HG02943 (cell line): Measurements from ENCODE around the gene PFDN1.

Experiments
- ATAC-seq: cut with Tn5 transposase; IDR thresholded peaks from one replicate; pipeline ENCODE4 v1.9.1; 2021; ENCODE audit warnings: mild to moderate bottlenecking, low read depth, moderate library complexity; ENCODE audit not compliant: unreplicated experiment

Gene PFDN1

GRCh38 chr5:140329739-140330481 lies 27.0 kb upstream of the PFDN1 start:
- ATAC-seq, result no peak

DNA sequence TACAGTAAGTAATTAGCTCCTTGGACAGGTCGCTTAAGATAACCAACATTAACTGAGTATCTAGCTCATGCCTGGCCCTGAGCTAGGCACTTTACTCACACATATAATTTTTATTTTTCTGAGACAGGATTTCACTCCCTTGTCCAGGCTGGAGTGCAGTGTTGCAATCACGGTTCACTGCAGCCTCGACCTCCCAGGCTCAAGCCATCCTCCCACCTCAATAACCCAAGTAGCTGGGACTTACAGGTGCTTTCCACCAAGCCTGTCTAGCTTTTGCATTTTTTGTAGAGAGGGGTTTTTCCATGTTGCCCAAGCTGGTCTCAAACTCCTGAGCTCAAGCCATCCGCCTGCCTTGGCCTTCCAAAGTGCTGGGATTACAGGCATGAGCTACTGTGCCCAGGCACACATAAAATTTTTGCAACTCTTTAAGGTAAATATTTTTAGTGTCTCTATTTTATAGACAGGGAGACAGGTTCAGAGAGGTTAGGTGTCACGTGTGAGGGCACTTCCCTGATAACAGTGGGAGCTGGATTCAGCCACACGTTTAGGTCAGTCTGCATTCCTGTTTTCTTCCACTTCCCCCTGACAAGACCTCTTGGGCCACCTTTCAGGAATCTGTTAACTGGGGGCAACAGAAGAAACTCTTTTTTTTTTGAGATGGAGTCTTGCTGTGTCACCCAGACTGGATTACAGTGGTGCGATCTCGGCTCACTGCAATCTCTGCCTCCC lies 25.3 kb upstream of the PFDN1 start:
- no peak for ATAC-seq

DNA sequence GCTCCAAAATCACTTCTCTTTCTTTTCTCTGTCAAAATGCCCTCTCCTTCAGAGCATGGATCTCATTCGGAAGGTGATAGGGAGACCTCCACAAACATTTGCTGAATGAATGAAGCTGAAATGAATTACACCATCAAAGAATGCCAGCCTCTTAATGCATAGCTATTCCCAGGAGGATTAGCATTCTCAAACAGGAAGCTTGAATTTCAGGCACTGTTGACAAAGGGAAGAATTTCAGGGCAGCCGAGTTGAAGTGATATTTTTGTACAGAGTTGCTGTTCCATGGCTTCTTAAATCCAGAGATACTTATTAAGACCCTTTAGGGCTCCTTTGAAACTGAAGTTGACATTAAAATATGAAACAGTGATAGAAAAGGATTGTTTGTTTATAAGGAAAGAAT lies 24.7 kb upstream of the PFDN1 start:
- no peak for ATAC-seq

- no peak for ATAC-seq
Observed at GRCh38 chr5:140325486-140325885, 22.6 kb upstream of the PFDN1 start.

DNA sequence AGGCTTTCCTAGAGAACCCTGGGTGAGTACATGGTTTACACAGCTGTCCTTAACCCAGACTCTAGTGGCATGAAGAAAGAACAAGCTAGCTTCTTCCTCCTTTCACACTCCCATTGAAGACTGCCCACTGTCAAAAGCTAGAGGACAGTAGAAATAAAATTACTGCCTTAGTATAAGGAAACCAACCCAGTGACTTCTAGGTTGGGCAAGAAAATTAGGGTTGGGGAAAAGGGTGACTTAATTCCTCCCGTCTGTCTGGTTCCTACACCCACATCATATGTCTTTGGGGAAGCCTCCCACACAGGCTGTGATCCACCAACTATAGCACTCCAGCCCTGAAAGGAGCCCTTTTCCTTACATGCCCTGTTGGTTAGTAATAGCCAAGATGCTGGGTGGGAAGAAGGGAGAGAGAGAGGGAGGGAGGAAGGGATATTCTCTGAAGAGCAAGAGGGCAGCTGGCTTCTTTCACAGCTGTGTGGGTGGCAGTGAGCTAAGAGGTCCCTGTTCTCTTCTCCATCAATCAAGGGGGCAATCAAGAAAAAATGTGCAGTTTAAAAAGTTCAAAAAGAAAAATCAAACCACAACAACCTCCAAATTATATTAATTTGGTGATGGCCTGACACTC lies 21.8 kb upstream of the PFDN1 start:
- no peak for ATAC-seq

DNA sequence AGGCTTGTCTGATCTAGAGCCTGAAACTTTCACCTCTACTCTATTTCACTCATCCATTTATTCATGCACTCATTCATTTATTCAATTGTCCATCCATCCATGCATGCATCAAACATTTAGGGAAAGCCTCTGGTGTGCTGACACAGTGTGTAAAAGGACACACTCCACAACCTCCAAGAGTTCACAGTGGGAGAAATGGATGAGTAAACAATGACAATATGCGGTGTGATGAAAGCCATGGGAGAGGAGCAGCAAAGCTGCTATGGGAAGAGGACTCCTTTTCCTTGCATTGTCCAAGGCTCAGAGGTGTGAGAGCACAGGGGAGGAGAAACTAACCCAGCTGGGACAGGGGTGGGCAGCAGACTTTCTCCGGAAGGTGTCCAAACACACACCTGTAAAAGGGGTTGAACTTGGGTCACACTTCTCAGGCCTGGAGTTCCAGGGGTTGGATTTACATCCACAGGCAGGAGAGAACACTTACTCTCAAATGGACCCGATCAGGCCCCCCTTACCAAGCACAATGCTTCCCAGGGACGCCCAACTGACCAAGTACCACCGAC lies 21.2 kb upstream of the PFDN1 start:
- ATAC-seq, result no peak

DNA sequence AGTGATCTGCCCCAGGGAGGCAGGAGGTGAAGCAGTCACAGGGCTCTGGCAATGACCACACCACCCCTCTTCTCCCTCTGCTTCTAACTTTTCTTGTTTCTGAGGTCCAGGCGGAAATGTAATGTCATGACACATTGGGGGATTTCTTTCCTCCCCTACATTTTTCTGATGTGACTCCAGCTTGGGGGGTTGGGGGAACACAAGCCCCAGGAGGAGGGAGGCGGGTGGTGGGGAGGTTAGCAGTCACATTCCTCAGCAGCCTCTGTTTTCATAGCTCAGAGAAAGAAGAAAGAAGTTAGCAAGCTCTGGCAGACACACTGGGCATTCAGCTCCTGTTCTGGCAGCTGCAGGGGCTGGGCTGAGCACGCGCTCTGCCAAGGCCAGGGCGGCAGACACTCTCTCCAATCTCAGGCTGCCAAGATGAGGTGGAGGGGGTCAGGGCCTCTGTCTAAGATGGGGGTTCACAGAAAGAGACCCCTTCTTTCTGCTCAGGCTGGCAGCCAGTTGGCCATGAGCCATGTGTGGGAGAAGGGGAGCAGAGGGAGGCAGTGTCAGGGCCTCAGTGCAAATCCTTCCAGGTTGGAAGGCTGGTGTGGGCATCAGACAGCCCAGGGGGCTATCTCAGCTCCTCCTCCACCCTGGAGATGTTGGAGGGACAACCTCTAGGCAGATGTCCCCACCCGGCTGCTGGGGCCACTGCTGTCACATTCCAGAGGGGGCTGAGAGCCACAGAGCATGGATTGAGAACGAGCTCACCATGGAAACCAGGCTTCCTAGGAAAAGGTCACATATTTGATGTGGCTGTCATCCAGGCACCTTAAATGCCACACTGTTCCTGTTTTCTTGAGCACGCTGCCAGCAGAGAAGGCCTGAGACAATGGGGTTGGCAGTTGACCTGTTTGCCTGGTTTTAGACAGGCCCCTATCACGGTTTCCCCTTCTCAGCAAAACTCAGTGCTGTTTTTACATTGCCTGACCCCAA lies 20.1 kb upstream of the PFDN1 start:
- ATAC-seq, result no peak

GRCh38 chr5:140321796-140322195 lies 18.9 kb upstream of the PFDN1 start:
- no peak for ATAC-seq

GRCh38 chr5:140319833-140320232 lies 16.9 kb upstream of the PFDN1 start:
- no peak for ATAC-seq

GRCh38 chr5:140318792-140319191 lies 15.9 kb upstream of the PFDN1 start:
- no peak for ATAC-seq

GRCh38 chr5:140317859-140318258 lies 15.0 kb upstream of the PFDN1 start:
- ATAC-seq, result no peak

DNA sequence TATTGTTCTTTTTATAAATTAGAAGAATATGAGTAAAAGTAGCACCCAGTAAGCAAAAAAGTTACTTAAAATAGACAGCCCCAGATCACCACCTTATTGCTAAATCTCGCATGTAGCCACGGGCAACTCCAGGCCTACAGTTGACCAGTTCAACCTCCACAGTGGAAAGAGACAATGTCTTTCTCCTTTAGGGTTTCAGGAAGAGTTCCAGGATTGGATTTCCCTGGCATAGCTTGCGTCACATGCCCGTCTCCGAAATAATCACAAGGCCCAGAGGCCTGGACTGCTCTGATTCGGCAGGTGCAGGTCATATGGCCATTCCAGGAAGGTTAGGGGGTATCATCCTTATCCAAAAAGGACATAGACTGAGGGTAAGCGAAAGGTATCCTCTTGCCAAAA lies 9.9 kb upstream of the PFDN1 start:
- ATAC-seq, result no peak

- ATAC-seq, result no peak
Observed at GRCh38 chr5:140312067-140312790, 9.3 kb upstream of the PFDN1 start.

DNA sequence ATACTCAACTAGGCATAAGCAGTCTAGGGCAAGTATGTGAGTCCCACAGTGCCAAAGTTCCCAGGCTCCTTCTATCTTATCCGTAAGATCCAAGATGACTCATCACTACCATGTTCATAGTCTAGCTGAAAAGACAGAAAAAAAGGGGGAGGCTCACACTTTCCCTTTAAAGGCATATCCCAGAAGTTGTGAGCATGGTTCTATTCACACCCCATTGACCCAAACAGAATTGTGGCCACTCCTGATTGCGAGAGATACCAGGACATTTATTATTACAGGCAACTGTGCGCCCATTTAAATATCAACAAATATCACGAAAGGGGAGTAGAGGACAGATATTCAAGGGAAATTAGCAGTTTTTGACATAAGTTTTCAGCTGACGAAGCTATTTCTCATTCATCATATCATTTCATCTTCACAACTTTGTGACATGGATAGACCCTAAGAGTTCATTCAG lies 8.1 kb upstream of the PFDN1 start:
- no peak for ATAC-seq

- no peak for ATAC-seq
Observed at GRCh38 chr5:140310434-140310833, 7.5 kb upstream of the PFDN1 start.

DNA sequence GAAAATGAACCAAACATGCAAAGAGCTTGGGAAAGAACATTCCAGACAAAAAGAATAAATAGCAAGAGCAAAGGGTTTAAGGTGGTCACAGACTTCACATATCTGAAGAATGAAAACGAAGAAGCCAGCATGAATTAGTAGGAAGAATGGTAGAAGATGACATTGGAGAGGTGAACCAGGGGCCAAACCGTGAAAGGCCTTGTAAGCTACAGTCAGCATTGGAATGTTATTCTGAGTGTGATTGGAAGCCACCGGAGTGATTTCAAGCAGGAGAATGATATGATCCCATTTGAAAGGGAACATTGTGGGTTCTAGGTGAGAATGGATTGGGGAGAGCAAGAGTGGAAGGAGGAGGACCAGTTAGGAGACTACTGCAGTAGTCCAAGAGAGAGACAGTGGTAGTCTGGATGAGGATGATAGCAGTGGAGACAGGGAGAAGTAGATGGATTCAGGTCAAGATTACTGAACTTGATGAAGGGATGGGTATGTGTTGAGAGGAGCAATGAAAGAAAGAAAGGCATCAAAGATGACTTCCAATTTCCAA lies 6.9 kb upstream of the PFDN1 start:
- no peak for ATAC-seq

GRCh38 chr5:140305471-140305870 lies 2.6 kb upstream of the PFDN1 start:
- no peak for ATAC-seq

DNA sequence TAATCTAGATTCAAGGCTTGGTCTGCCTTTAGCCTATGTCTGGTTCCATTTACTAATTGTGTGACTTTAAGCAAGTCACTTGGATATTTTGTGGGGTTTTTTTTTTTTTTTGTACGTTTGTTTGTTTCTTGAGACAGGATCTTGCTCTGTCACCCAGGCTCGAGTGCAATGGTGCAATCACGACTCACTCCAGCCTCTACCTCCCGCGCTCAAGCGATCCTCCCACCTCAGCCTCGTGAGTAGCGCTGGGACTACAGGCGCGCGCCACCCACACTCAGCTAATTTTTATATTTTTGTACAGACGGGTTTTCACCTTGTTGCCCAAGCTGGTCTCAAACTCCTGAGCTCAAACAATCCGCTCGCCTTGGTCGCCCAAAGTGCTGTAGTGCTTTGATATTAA lies 1.1 kb upstream of the PFDN1 start:
- ATAC-seq, result no peak

GRCh38 chr5:140301136-140301535 lies 1.8 kb downstream of the PFDN1 start:
- no peak for ATAC-seq
